Glutamatergic neuron (in vitro differentiated cells): ENCODE measurements around the gene NCAM1. TPM values are rescaled to one million over a fixed set of nuclear protein-coding genes. Genes with fewer than 3 reads are reported as not detected.

Experiments used
- DNase-seq: peaks from one replicate; pipeline ENCODE4 v3.0.0; 2022
- H3K27ac Mint-ChIP-seq: one replicate; pipeline ENCODE4 v1.8.0; 2020; ENCODE audit warnings: mild to moderate bottlenecking, mixed read lengths, inconsistent platforms; ENCODE audit not compliant: unreplicated experiment
- H3K27me3 Mint-ChIP-seq: one replicate; pipeline ENCODE4 v1.8.0; 2020; ENCODE audit warnings: mild to moderate bottlenecking, moderate library complexity, mixed read lengths, inconsistent platforms; ENCODE audit not compliant: unreplicated experiment
- H3K36me3 Mint-ChIP-seq: one replicate; pipeline ENCODE4 v1.8.0; 2020; ENCODE audit warnings: mild to moderate bottlenecking, mixed read lengths, inconsistent platforms; ENCODE audit not compliant: unreplicated experiment
- H3K4me1 Mint-ChIP-seq: one replicate; pipeline ENCODE4 v1.8.0; 2020; ENCODE audit warnings: mild to moderate bottlenecking, low read depth, mixed read lengths, inconsistent platforms; ENCODE audit not compliant: unreplicated experiment
- H3K4me3 Mint-ChIP-seq: one replicate; pipeline ENCODE4 v1.8.0; 2020; ENCODE audit warnings: mild to moderate bottlenecking, mixed read lengths, inconsistent platforms; ENCODE audit not compliant: unreplicated experiment
- H3K9me3 Mint-ChIP-seq: one replicate; pipeline ENCODE4 v1.8.0; 2020; ENCODE audit warnings: mild to moderate bottlenecking, moderate library complexity, mixed read lengths, inconsistent platforms; ENCODE audit not compliant: unreplicated experiment
- CTCF ChIP-seq: fragments of 200-600 bp; sonication (generic); IDR thresholded peaks from one replicate; pipeline ENCODE4 v1.5.0; 2021; ENCODE audit not compliant: partially characterized antibody, unreplicated experiment
- total RNA-seq: library from RNA; stranded (reverse); fragmentation: NEBNext Ultra II Directional; extraction: Animal tissue kit (Norgen Biotek cat#: 25700); gene quantifications from one replicate; pipeline ENCODE4 v1.2.1, GENCODE V29; 2021; ENCODE audit not compliant: unreplicated experiment

The NCAM1 gene
- total RNA-seq, 1 donor from 2014 or later = 819 TPM

GRCh38 chr11:113111156-113111555 lies 149.9 kb downstream of the NCAM1 start:
- peaks cover 4% of the 10 kb centered on the region for H3K27me3 Mint-ChIP-seq
- peaks cover 34% of the 10 kb centered on the region for H3K4me1 Mint-ChIP-seq
- H3K36me3 Mint-ChIP-seq = no peaks in the 10 kb centered on the region
- no peak for DNase-seq
- no peak overlapping the region for H3K27ac Mint-ChIP-seq
- H3K9me3 Mint-ChIP-seq = peaks cover 4% of the 10 kb centered on the region
- TF ChIP-seq CTCF = no peak
- H3K4me3 Mint-ChIP-seq = no peak overlapping the region

GRCh38 chr11:113112307-113112706 lies 151.1 kb downstream of the NCAM1 start:
- Mint-ChIP-seq H3K36me3 (no peaks in the 10 kb centered on the region), H3K4me1 (peaks cover 27% of the 10 kb centered on the region), H3K27me3 (peaks cover 4% of the 10 kb centered on the region), H3K9me3 (peaks cover 1% of the 10 kb centered on the region), H3K27ac (no peak overlapping the region), H3K4me3 (no peak overlapping the region)
- DNase-seq = no peak
- no peak for TF ChIP-seq CTCF

- H3K36me3 Mint-ChIP-seq = no peaks in the 10 kb centered on the region
- peaks cover 2% of the 10 kb centered on the region for H3K9me3 Mint-ChIP-seq
- peak; percentile 53 for TF ChIP-seq CTCF
- H3K27ac Mint-ChIP-seq = no peak overlapping the region
- H3K4me1 Mint-ChIP-seq = peaks cover 41% of the 10 kb centered on the region
- peaks cover 4% of the 10 kb centered on the region for H3K27me3 Mint-ChIP-seq
- peak; percentile 69 for DNase-seq
- peak overlapping the region; percentile 14 for H3K4me3 Mint-ChIP-seq
Measured at GRCh38 chr11:113113801-113114704, 152.8 kb downstream of the NCAM1 start.

- DNase-seq = no peak
- TF ChIP-seq CTCF = peak; percentile 12
- Mint-ChIP-seq H3K4me3 (peak overlapping the region; percentile 14), H3K27me3 (peaks cover 2% of the 10 kb centered on the region), H3K9me3 (peaks cover 3% of the 10 kb centered on the region), H3K4me1 (peaks cover 43% of the 10 kb centered on the region), H3K36me3 (no peaks in the 10 kb centered on the region), H3K27ac (no peak overlapping the region)
Measured at GRCh38 chr11:113114705-113115027, 153.4 kb downstream of the NCAM1 start.

- Mint-ChIP-seq H3K27me3 (peaks cover 6% of the 10 kb centered on the region), H3K4me3 (no peak overlapping the region), H3K27ac (no peak overlapping the region), H3K4me1 (peaks cover 44% of the 10 kb centered on the region), H3K9me3 (peaks cover 10% of the 10 kb centered on the region), H3K36me3 (no peaks in the 10 kb centered on the region)
- no peak for TF ChIP-seq CTCF
- no peak for DNase-seq
Measured at GRCh38 chr11:113118104-113118503, 156.9 kb downstream of the NCAM1 start.
